Naive thymus-derived CD4-positive, alpha-beta T cell (primary cell): ENCODE data around the gene ZNF576. TPM values are rescaled to one million over a fixed set of nuclear protein-coding genes. Genes with fewer than 3 reads are reported as not detected.
A peak's percentile ranks its signal among the peaks of the same experiment; 100 is the strongest.

Source experiments
- ATAC-seq: fragments of 150-1000 bp; cut with Tn5 transposase; 2 replicates; pipeline ENCODE4 v1.10.0; 2021; ENCODE audit warnings: mild to moderate bottlenecking, moderate library complexity
- CTCF ChIA-PET: fragments of 350-600 bp; sonication (Branson Sonifier 250); formaldehyde crosslinking; loops from one replicate; lab custom pipeline; 2021; ENCODE audit warnings: antibody characterized with exemption; lab: Charles Lee
- POLR2A ChIA-PET: fragments of 350-600 bp; sonication (Branson Sonifier 250); formaldehyde crosslinking; loops from one replicate; lab custom pipeline; 2021; ENCODE audit warnings: antibody characterized with exemption, inconsistent platforms; lab: Charles Lee
- DNase-seq, 9 donors: peaks; one replicate each; pipeline versions ENCODE4 v3.0.0 to v3.0.0-alpha.2; 2020 to 2022; ENCODE audit warnings: mixed read lengths in 1 of 9
- H3K27ac ChIP-seq: one replicate; pipeline ENCODE4 v1.7.0; 2013; ENCODE audit warnings: mild to moderate bottlenecking, low read depth, low read length, moderate library complexity
- H3K27me3 ChIP-seq, 2 donors: one replicate each; pipeline ENCODE4 v1.7.0; 2013; ENCODE audit warnings: low read length in 2 of 2, mild to moderate bottlenecking in 2 of 2, moderate library complexity in 2 of 2; ENCODE audit not compliant: control insufficient read depth in 2 of 2, insufficient read depth in 2 of 2
- H3K36me3 ChIP-seq, 3 experiments: 1 replicate in 2 of 3; 2 replicates in 1 of 3; pipeline ENCODE4 v1.7.0; 2013; ENCODE audit warnings: low read length in 3 of 3, mild to moderate bottlenecking in 3 of 3, moderate library complexity in 1 of 3; ENCODE audit not compliant: insufficient read depth in 3 of 3, control insufficient read depth in 2 of 3
- H3K4me1 ChIP-seq, 2 donors: one replicate each; pipeline ENCODE4 v1.7.0; 2013; ENCODE audit warnings: low read length in 2 of 2, mild to moderate bottlenecking in 2 of 2, moderate library complexity in 1 of 2; ENCODE audit not compliant: control insufficient read depth in 2 of 2, insufficient read depth in 2 of 2
- H3K4me3 ChIP-seq: 2 replicates; pipeline ENCODE4 v1.7.0; 2013; ENCODE audit warnings: mild to moderate bottlenecking, low read length
- H3K9me3 ChIP-seq, 3 experiments: 1 replicate in 2 of 3; 2 replicates in 1 of 3; pipeline ENCODE4 v1.7.0; 2013; ENCODE audit warnings: low read length in 3 of 3; ENCODE audit not compliant: control insufficient read depth in 2 of 3
- H3K27ac Mint-ChIP-seq, 9 donors: one replicate each; pipeline ENCODE4 v1.8.0; 2020 to 2022; ENCODE audit warnings: mixed read lengths in 9 of 9, mild to moderate bottlenecking in 8 of 9, moderate library complexity in 5 of 9, inconsistent platforms in 2 of 9
- H3K27me3 Mint-ChIP-seq, 5 donors: one replicate each; pipeline ENCODE4 v1.8.0; 2021 to 2022; ENCODE audit warnings: mixed read lengths in 5 of 5, mild to moderate bottlenecking in 1 of 5
- H3K36me3 Mint-ChIP-seq, 5 donors: one replicate each; pipeline ENCODE4 v1.8.0; 2020 to 2022; ENCODE audit warnings: mixed read lengths in 5 of 5, mild to moderate bottlenecking in 3 of 5, inconsistent platforms in 1 of 5
- H3K4me1 Mint-ChIP-seq, 7 donors: one replicate each; pipeline ENCODE4 v1.8.0; 2020 to 2022; ENCODE audit warnings: mixed read lengths in 7 of 7, mild to moderate bottlenecking in 3 of 7, inconsistent platforms in 1 of 7
- H3K4me3 Mint-ChIP-seq, 10 donors: one replicate each; pipeline ENCODE4 v1.8.0; 2020 to 2022; ENCODE audit warnings: mild to moderate bottlenecking in 10 of 10, mixed read lengths in 10 of 10, moderate library complexity in 6 of 10, inconsistent platforms in 2 of 10
- H3K9me3 Mint-ChIP-seq, 11 donors: one replicate each; pipeline ENCODE4 v1.8.0; 2020 to 2022; ENCODE audit warnings: mixed read lengths in 11 of 11, mild to moderate bottlenecking in 4 of 11, inconsistent platforms in 1 of 11, moderate library complexity in 1 of 11
- intact Hi-C, 2 donors: fragments of 100-400 bp; cut with micrococcal nuclease; formaldehyde crosslinking; loops; one replicate each; pipeline ENCODE4 v1.15.1; 2023
- polyA plus RNA-seq, 2 donors: library from polyadenylated mRNA; unstranded; fragments of 300-500 nt; fragmentation: Illumina TruSeq; gene quantifications; one replicate each; pipeline ENCODE4 v1.2.3, GENCODE V29; 2021
- total RNA-seq, 6 experiments: library from RNA in 5 of 6; stranded (reverse) in 5 of 6; gene quantifications; 1 replicate in 5 of 6; 2 replicates in 1 of 6; pipeline ENCODE4 v1.2.3 and lab custom pipeline; 2021 to 2026

ZNF576 gene
- total and polyA plus RNA-seq, 7 experiments from 2014 or later: 8.6 to 20.6 (median 15.7) TPM

DNA sequence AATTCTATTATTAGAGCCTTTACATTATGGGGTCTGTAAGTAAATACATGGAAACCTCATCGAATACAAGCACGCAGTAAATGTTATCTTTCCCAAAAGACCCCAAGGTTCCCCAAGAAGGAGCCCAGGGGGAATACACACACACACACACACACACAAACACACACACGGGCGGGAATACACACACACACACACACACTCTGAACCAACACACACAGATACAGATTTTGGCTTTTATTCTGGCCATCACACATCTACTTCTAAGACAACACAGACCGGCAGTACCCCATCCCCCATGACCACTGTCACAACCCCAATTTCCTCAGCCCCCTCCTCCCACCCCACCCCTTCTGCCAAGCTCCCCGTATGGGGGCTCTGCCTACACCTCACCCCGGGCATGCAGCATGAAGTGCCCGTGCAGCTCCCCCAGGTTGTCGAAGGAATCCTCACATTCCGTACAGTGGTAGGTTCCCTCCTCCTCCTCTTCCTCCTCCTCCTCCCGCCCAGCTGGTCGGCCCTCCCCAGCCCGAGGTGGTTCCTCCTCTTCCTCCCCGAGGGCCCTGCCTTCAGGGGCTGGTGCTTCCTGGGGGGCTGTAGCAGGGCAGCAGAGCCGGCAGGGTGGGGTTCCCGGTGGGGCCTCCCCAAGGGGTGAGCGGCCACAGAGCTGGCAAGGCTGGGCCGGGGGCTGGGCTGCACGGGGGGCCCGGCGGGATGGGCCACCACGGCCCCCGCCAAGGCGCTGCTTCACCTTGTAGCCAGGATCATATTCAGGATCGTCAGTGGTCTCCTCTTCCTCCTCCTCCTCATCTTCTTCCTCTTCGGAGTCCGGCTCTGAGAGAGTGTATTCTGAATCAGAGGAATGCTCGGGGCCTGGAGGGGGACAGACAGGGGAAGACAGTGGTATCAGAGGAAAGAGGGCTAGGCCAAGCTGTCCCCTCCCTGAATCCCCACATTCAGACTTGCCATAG, 11.1 kb downstream of the ZNF576 start:
- ChIA-PET POLR2A (interaction anchor here (0.8 to 1.0 kb wide), 2 partner anchors 10 to 11 kb away, joined by 3 to 5 read pairs; no protein-coding TSS in a partner anchor), CTCF (interaction anchor here (1.5 kb wide), 1 partner anchor 13 kb away, joined by 3 read pairs; no protein-coding TSS in a partner anchor)
- no peak for ATAC-seq
- peaks cover under 1 to 32% (median 6%) of the 10 kb centered on the region in 5 donors for H3K36me3 Mint-ChIP-seq
- H3K4me3 Mint-ChIP-seq: no peak overlapping the region
- no peaks in the 10 kb centered on the region for H3K27me3 Mint-ChIP-seq
- peak overlapping the region in 7 of 9 donors; percentile 29 to 77 (median 70) for H3K27ac Mint-ChIP-seq
- H3K4me3 ChIP-seq: no peak overlapping the region
- intact Hi-C loops: no loop called here
- no peaks in the 10 kb centered on the region for H3K9me3 ChIP-seq
- H3K36me3 ChIP-seq: peaks cover 0 to 47% (median 19%) of the 10 kb centered on the region in 3 experiments
- H3K4me1 Mint-ChIP-seq: peaks cover 4 to 21% (median 12%) of the 10 kb centered on the region in 7 donors
- peak overlapping the region; percentile 31 for H3K27ac ChIP-seq
- no peaks in the 10 kb centered on the region for H3K27me3 ChIP-seq
- no peaks in the 10 kb centered on the region for H3K9me3 Mint-ChIP-seq
- H3K4me1 ChIP-seq: no peaks in the 10 kb centered on the region
- no peak for DNase-seq

DNA sequence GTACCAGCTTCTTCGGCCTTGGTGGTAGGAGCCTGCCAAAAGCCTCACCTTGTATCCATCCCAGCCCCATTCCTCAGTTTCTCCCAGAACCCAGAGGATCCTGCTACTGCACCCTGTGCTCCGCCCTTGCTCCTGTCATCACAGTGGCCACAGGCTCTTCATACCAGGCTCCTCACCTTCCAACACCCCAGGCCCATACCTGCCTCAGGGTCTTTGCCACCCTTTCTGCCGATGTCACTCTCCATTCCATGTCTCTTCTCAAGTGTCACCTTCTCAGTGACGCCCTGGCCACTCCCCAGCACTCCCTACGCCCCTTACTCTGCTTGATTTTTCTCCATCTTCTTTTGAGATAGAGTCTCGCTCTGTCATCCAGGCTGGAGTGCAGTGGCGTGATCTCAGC, 13.5 kb downstream of the ZNF576 start:
- no peaks in the 10 kb centered on the region for H3K27me3 Mint-ChIP-seq
- ChIA-PET POLR2A (interaction anchor here (0.6 to 1.0 kb wide), 2 partner anchors 10 kb away, joined by 4 to 5 read pairs; partner anchors contain the start of gene ZNF428), CTCF (interaction anchor here (0.7 kb wide), 1 partner anchor 15 kb away, joined by 3 read pairs; no protein-coding TSS in a partner anchor)
- intact Hi-C loops: no loop called here
- H3K27me3 ChIP-seq: no peaks in the 10 kb centered on the region
- H3K4me1 ChIP-seq: no peaks in the 10 kb centered on the region
- H3K9me3 ChIP-seq: no peaks in the 10 kb centered on the region
- H3K4me3 ChIP-seq: no peak overlapping the region
- H3K27ac ChIP-seq: no peak overlapping the region
- DNase-seq: no peak
- ATAC-seq: no peak
- H3K4me3 Mint-ChIP-seq: no peak overlapping the region
- peaks cover 4 to 35% (median 24%) of the 10 kb centered on the region in 7 donors for H3K4me1 Mint-ChIP-seq
- H3K36me3 Mint-ChIP-seq: peaks cover 4 to 40% (median 10%) of the 10 kb centered on the region in 5 donors
- no peaks in the 10 kb centered on the region for H3K9me3 Mint-ChIP-seq
- peak overlapping the region in 2 of 9 donors; percentile 75 to 76 for H3K27ac Mint-ChIP-seq
- peaks cover 0 to 57% (median 14%) of the 10 kb centered on the region in 3 experiments for H3K36me3 ChIP-seq

DNA sequence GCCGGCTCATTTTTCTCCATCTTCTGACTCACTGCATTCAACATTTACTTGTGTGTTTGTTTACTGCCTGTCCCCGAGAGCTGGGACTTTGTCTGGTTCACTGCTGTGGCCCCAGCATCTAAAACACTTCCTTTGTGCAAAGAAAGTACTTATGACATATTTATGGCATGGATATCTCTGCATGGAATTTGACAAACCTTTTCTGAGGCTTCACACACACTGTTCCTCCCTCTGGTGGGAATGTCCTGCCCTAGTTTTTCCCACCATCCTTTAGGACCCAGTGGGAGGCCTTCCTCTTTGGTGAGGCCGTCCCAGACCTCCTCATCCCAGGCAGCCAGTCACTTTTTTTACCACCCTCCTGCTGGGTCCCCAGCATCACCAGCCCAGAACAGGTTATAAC, 14.1 kb downstream of the ZNF576 start:
- DNase-seq: no peak
- Histone ChIP-seq H3K27ac (no peak overlapping the region), H3K4me3 (no peak overlapping the region), H3K9me3 (no peaks in the 10 kb centered on the region), H3K27me3 (no peaks in the 10 kb centered on the region), H3K36me3 (peaks cover 0 to 57% (median 14%) of the 10 kb centered on the region in 3 experiments), H3K4me1 (no peaks in the 10 kb centered on the region)
- no peak overlapping the region for H3K4me3 Mint-ChIP-seq
- peaks cover 4 to 38% (median 24%) of the 10 kb centered on the region in 7 donors for H3K4me1 Mint-ChIP-seq
- H3K27ac Mint-ChIP-seq: peak overlapping the region in 6 of 9 donors; percentile 5 to 76 (median 50)
- ATAC-seq: no peak
- no peaks in the 10 kb centered on the region for H3K9me3 Mint-ChIP-seq
- intact Hi-C loops: no loop called here
- ChIA-PET POLR2A (interaction anchor here (0.6 kb wide), 1 partner anchor 10 kb away, joined by 3 read pairs; no protein-coding TSS in a partner anchor), CTCF (no interaction called here)
- H3K36me3 Mint-ChIP-seq: peaks cover 4 to 40% (median 10%) of the 10 kb centered on the region in 5 donors
- no peaks in the 10 kb centered on the region for H3K27me3 Mint-ChIP-seq

DNA sequence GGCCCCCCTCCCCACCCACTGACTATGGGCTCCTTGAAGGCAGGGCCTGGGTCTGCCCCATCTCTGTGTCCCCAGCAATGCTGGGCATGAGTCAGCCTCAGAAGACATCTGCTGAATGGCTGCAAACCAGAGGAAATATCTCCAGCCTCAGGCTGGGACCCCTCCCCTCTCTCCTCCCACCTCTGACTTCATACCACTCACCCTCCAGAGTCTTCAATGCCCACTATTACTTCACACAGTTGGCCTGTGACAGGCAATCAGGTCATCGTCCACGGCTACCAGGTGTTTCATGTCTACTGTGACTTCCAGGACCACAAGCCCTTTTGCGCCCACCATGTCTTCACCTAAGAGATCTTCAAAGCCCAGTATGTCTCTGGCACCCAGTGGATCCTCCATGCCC, 15.4 kb downstream of the ZNF576 start, which contains the start of gene SRRM5:
TSS of gene SRRM5 (plus strand) at position 301 of the 400 bp plus-strand sequence. CDS start at position 335, 34 bp downstream.
- Histone ChIP-seq H3K27ac (no peak within 1 kb of the TSS), H3K4me3 (no peak within 1 kb of the TSS), H3K9me3 (no peaks in the 10 kb centered on the region), H3K4me1 (no peaks in the 10 kb centered on the region), H3K27me3 (no peaks in the 10 kb centered on the region), H3K36me3 (peaks cover 0 to 51% (median 14%) of the 10 kb centered on the region in 3 experiments)
- POLR2A ChIA-PET: no interaction called here
- Mint-ChIP-seq H3K9me3 (no peaks in the 10 kb centered on the region), H3K36me3 (peaks cover 4 to 40% (median 10%) of the 10 kb centered on the region in 5 donors), H3K4me3 (no peak within 1 kb of the TSS), H3K27ac (peak within 1 kb of the TSS in 8 of 9 donors; percentile 20 to 83 (median 73)), H3K27me3 (no peaks in the 10 kb centered on the region), H3K4me1 (peaks cover 4 to 47% (median 29%) of the 10 kb centered on the region in 7 donors)
- ATAC-seq (no peak), DNase-seq (no peak)
- intact Hi-C loops: no loop called here
- CTCF ChIA-PET: interaction anchor here (0.6 kb wide), 1 partner anchor 53 kb away, joined by 3 read pairs; no protein-coding TSS in a partner anchor

DNA sequence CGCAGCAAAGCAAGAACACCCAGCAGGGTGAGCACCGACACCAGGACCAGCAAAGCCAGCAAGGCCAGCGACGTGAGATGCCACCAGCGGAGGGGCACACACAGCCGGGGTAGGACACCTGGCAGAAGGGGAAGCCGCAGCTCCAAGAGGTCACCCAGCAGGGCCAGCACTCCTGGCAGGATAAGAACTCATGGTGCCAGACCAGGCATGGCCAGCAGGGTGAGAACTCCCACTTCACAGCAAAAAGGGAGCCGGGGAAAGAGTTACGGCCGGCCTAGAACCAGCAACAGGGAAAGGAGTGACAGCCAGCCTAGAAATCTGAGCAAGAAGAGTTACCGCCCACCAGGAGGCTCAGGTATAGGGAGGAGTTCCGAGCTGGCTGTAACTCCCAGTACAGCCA, 16.0 kb downstream of the ZNF576 start:
- H3K36me3 Mint-ChIP-seq: peaks cover 4 to 34% (median 10%) of the 10 kb centered on the region in 5 donors
- H3K27ac ChIP-seq: no peak overlapping the region
- DNase-seq (no peak), ATAC-seq (no peak)
- H3K4me1 ChIP-seq: no peaks in the 10 kb centered on the region
- no peaks in the 10 kb centered on the region for H3K9me3 Mint-ChIP-seq
- ChIA-PET CTCF (no interaction called here), POLR2A (no interaction called here)
- intact Hi-C loops: no loop called here
- peak overlapping the region in 5 of 9 donors; percentile 32 to 77 (median 72) for H3K27ac Mint-ChIP-seq
- H3K9me3 ChIP-seq: no peaks in the 10 kb centered on the region
- H3K4me3 Mint-ChIP-seq: no peak overlapping the region
- peaks cover 4 to 53% (median 29%) of the 10 kb centered on the region in 7 donors for H3K4me1 Mint-ChIP-seq
- H3K4me3 ChIP-seq: no peak overlapping the region
- H3K27me3 ChIP-seq: no peaks in the 10 kb centered on the region
- no peaks in the 10 kb centered on the region for H3K27me3 Mint-ChIP-seq
- peaks cover 0 to 46% (median 10%) of the 10 kb centered on the region in 3 experiments for H3K36me3 ChIP-seq

DNA sequence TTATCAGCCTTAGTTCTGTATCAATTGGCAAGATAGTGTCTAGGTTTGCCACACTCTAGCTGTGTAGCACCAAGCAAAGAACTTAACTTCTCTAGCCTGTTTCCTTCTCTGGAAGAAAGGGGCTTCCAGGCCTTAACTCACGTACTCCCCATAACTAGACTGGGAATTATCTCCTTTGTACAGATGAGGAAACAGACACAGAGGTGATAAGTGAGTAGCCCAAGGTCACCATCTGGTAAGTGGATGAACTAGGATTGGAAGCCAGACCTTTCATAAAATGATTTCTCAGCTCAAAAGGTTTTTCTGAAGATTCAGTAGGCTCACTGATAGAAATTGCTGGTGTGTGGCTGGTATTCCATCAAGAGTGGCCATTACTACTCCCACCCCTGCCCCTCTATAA, 19.9 kb downstream of the ZNF576 start:
- Histone ChIP-seq H3K4me1 (peaks cover 9 to 12% of the 10 kb centered on the region in 2 donors), H3K9me3 (no peaks in the 10 kb centered on the region), H3K27ac (no peak overlapping the region), H3K36me3 (peaks cover 0 to 37% (median 10%) of the 10 kb centered on the region in 3 experiments), H3K4me3 (no peak overlapping the region), H3K27me3 (no peaks in the 10 kb centered on the region)
- intact Hi-C loops: loop anchor here in 1 of 2 donors (5.0 kb wide), 1 partner anchor 36 kb away; no protein-coding TSS in a partner anchor
- no peak for DNase-seq
- no peaks in the 10 kb centered on the region for H3K27me3 Mint-ChIP-seq
- peaks cover 4 to 21% (median 6%) of the 10 kb centered on the region in 5 donors for H3K36me3 Mint-ChIP-seq
- no peaks in the 10 kb centered on the region for H3K9me3 Mint-ChIP-seq
- CTCF ChIA-PET: interaction anchor here (0.8 kb wide), 1 partner anchor 61 kb away, joined by 3 read pairs; no protein-coding TSS in a partner anchor
- ATAC-seq: no peak
- H3K27ac Mint-ChIP-seq: peak overlapping the region in 4 of 9 donors; percentile 41 to 73 (median 50)
- H3K4me1 Mint-ChIP-seq: peaks cover 17 to 64% (median 45%) of the 10 kb centered on the region in 7 donors
- POLR2A ChIA-PET: interaction anchor here (1.1 to 1.6 kb wide), 2 partner anchors 16 to 19 kb away, joined by 3 to 4 read pairs; no protein-coding TSS in a partner anchor
- no peak overlapping the region for H3K4me3 Mint-ChIP-seq
